Measurements from ENCODE around the gene MEGF6.

The MEGF6 gene

GRCh38 chr1:3468236-3469103 lies 142.8 kb downstream of the MEGF6 start:
- DNase-seq (ENCODE audit: insufficient read length) (no peak), FAIRE-seq (no peak)
- TF ChIP-seq POLR2A (IDR thresholded peaks at IDR 0.05; ENCODE audit: low read depth, low read length) (no peak), POLR2AphosphoS5 (IDR thresholded peaks at IDR 0.05; ENCODE audit: low read depth, low read length) (no peak), TAF1 (IDR thresholded peaks at IDR 0.05; ENCODE audit: borderline replicate concordance, low read depth, low read length) (no peak)

DNA sequence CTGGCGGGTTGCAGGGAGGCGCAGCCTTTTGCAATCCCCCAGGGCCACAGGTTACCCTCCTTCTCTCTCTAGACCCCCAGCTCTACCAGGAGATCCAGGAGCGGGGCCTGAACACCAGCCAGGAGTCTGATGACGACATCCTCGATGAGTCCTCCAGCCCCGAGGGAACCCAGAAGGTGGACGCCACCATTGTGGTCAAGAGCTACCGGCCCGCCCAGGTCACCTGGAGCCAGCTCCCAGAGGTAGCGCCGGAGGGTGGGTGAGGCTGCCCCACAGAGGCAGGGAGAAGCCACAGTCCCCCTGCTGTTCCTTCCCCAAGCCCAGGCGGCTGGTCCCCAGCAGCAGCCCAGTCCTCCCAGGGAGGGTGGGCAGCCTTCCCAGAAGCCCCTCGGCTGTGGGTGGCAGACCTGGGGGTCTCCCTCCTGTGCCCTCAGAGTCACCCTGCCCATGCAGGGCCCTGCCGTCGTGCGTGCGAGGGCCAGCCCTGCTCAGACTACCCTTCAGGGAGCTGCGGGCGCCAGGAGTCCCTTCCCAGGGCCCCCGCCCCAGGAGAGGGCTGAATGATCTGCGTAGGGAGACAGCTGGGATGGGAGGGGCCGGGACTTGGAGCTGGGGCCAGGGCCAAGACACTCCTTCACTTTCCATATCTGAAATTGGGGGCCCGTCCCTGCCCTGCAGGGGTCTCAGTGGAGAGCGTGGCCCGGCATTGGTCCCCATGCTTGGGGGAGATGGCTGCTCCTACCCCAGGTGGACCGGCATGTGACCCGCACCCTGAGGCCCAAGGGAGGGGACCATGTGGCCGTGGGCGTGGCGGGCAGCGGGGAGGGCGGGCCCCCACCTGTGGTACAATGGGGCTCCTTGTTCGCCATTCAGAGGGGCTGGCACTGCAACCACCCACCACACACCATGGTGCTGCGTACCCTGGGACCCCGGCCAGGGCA lies 143.9 kb downstream of the MEGF6 start:
- DNase-seq (ENCODE audit: insufficient read length): no peak
- TF ChIP-seq POLR2A (IDR thresholded peaks at IDR 0.05; ENCODE audit: low read depth, low read length) (no peak), POLR2AphosphoS5 (IDR thresholded peaks at IDR 0.05; ENCODE audit: low read depth, low read length) (no peak), TAF1 (IDR thresholded peaks at IDR 0.05; ENCODE audit: borderline replicate concordance, low read depth, low read length) (no peak)
- FAIRE-seq: no peak

DNA sequence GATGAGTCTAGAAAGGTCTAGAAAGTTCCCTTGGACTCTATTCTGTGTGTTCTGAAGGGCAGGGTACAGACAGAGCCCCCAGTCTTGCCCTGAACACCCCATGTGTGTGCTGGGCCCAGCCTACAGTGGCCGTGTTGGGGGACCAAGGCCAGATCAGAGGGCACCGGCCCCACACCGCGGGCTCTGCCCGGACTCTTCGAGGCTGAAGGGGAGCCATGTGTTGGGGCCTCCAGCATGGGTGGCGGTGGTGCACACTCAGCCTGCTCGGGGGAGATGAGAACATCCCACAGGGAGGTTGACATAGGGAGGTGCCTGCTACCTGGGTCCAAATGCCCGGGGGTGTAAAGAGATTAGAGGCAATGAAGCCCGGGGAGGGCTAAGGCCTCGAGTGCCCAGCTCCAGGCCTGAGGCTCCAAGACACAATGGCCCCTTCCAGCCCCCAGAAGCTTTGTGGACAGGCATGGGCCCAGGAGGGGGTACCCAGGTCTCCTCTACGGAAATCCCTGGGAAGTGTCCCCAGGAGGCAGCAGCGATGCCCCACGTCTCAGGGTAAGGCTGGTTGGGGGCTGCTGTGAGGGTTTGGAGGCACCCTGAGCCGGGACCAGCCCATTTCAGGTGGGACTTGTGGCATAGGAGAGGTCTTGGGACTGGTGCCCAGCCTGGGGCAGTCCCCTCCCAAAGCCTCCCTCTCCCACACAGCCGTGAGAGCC lies 144.8 kb downstream of the MEGF6 start:
- TF ChIP-seq POLR2A (IDR thresholded peaks at IDR 0.05; ENCODE audit: low read depth, low read length) (no peak), POLR2AphosphoS5 (IDR thresholded peaks at IDR 0.05; ENCODE audit: low read depth, low read length) (no peak), TAF1 (IDR thresholded peaks at IDR 0.05; ENCODE audit: borderline replicate concordance, low read depth, low read length) (no peak)
- DNase-seq (ENCODE audit: insufficient read length) (no peak), FAIRE-seq (no peak)

DNA sequence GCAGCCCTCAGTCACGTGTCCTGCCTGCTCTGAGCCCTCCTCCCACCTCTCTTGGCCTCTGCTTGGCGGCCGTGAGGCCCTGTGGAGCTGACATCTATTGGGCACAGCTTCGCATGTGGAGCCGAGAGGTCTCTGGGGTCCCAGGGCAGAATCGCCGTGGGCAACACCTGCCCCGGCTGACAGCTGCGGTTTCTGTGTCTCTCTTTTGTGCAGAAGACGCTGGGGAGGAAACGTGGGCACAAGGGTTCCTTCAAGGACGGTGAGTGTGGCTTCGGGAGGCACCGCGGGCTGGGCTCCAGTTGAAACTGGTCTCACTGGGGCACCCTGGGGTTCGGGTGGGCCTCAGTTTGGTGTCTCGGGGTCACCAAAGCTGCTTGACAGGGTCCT lies 145.4 kb downstream of the MEGF6 start:
- FAIRE-seq (no peak), DNase-seq (ENCODE audit: insufficient read length) (no peak)

DNA sequence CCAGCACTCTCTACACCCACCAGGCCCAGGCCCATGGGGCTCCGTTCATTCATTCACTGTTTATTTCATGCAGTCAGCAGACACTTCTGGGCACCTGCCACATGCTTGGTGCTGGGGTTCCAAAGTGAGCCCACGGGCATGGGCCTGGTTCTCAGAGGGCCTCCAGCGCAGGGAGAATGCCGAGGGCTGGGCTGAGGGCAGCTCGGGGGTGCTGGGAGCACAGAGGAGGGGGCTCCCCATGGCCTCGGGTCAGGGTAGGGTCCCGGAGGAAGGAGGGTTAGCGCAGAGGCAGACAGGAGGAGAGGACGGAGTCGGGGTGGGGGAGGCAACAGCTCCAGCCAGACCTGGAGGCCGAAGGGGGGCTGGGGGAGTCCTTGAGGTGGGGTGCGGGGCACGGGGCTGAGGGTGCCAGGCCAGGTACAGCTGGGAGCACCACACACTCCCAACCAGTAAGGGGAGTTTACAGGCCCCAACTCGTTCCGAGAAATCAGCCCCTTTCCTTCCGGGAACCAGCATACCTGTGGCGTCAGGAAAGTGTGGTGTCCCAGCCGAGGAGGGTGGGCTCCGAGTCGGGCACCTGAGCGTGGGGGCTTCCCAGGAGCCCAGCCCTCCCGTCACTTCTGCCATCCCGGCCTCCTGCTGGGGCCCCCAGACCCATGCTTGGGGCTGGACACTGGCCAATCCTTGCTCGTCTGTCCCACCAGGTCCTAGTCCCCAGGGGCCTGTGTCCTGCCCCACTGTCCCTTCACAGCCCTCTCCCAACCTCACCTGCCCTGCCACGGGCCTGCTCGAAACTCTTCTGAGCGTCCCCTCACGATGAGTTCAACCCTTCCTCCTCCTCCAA lies 146.0 kb downstream of the MEGF6 start:
- DNase-seq (ENCODE audit: insufficient read length) (no peak), FAIRE-seq (no peak)
- TF ChIP-seq POLR2A (IDR thresholded peaks at IDR 0.05; ENCODE audit: low read depth, low read length): no peak
- TF ChIP-seq POLR2AphosphoS5 (IDR thresholded peaks at IDR 0.05; ENCODE audit: low read depth, low read length): no peak
- no peak for TF ChIP-seq TAF1 (IDR thresholded peaks at IDR 0.05; ENCODE audit: borderline replicate concordance, low read depth, low read length)

More for the DNA sequence above, 145.4 kb downstream of the MEGF6 start:
- TF ChIP-seq POLR2AphosphoS5 (IDR thresholded peaks at IDR 0.05; ENCODE audit: low read depth, low read length): no peak
- TF ChIP-seq TAF1 (IDR thresholded peaks at IDR 0.05; ENCODE audit: borderline replicate concordance, low read depth, low read length): no peak
- no peak for TF ChIP-seq POLR2A (IDR thresholded peaks at IDR 0.05; ENCODE audit: low read depth, low read length)

- no peak for FAIRE-seq
- TF ChIP-seq TAF1 (IDR thresholded peaks at IDR 0.05; ENCODE audit: borderline replicate concordance, low read depth, low read length) (no peak), POLR2A (IDR thresholded peaks at IDR 0.05; ENCODE audit: low read depth, low read length) (no peak), POLR2AphosphoS5 (IDR thresholded peaks at IDR 0.05; ENCODE audit: low read depth, low read length) (no peak)
- DNase-seq (ENCODE audit: insufficient read length): no peak
Observed at GRCh38 chr1:3464649-3465025, 146.7 kb downstream of the MEGF6 start.

DNA sequence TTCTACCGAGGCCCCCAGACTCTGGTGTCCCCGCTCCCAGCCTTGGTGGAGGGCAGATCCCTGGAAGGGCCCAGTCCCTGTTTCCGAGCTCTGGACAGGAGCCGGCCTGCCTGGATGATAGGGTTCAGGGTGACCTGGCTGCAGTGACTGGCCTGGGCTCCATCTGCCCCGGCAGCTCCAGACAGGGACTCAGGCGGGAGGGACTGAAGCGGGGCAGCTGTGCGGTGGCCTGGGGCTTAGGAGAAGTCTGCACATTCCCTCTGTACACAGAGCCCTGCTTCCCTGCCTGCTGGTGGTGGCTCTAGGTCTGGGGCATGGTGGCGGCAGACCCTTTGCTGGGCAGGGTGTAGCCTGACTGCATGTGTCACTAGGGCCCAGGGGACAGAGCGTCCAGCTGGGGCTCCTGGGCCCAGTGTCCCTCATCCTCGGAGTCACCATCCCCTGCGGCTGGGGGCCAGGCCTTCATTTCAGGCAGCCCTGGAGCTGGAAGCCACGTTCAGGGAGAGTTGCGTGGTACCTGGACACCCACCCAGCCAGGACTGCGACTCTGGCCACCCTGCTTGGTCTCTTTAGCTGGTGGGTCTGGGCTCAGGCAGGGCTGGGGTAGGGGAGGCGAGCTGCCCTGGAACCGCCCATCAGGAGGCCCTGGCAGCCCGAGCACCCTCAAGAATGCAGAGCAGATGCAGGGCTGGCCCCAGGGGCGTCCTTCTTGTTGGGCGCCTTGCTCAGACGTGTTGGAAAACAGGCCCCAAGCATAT lies 147.2 kb downstream of the MEGF6 start:
- DNase-seq (ENCODE audit: insufficient read length) (no peak), FAIRE-seq (no peak)
- TF ChIP-seq POLR2A (IDR thresholded peaks at IDR 0.05; ENCODE audit: low read depth, low read length) (no peak), TAF1 (IDR thresholded peaks at IDR 0.05; ENCODE audit: borderline replicate concordance, low read depth, low read length) (no peak), POLR2AphosphoS5 (IDR thresholded peaks at IDR 0.05; ENCODE audit: low read depth, low read length) (no peak)

GRCh38 chr1:3463408-3463863 lies 147.9 kb downstream of the MEGF6 start:
- DNase-seq (ENCODE audit: insufficient read length) (no peak), FAIRE-seq (no peak)
- no peak for TF ChIP-seq POLR2A (IDR thresholded peaks at IDR 0.05; ENCODE audit: low read depth, low read length)
- no peak for TF ChIP-seq TAF1 (IDR thresholded peaks at IDR 0.05; ENCODE audit: borderline replicate concordance, low read depth, low read length)
- no peak for TF ChIP-seq POLR2AphosphoS5 (IDR thresholded peaks at IDR 0.05; ENCODE audit: low read depth, low read length)

GRCh38 chr1:3463013-3463385 lies 148.3 kb downstream of the MEGF6 start:
- TF ChIP-seq POLR2AphosphoS5 (IDR thresholded peaks at IDR 0.05; ENCODE audit: low read depth, low read length) (no peak), POLR2A (IDR thresholded peaks at IDR 0.05; ENCODE audit: low read depth, low read length) (no peak), TAF1 (IDR thresholded peaks at IDR 0.05; ENCODE audit: borderline replicate concordance, low read depth, low read length) (no peak)
- FAIRE-seq (no peak), DNase-seq (ENCODE audit: insufficient read length) (no peak)
